Natural killer cell (primary cell): ENCODE data around the gene ZNF665. TPM values are rescaled to one million over a fixed set of nuclear protein-coding genes. Genes with fewer than 3 reads are reported as not detected.

Source experiments
- ATAC-seq, 3 donors: fragments of 150-1000 bp in 2 of 3; fragments of 200-7000 bp in 1 of 3; cut with Tn5 transposase; 1 replicate in 1 of 3; 2 replicates in 2 of 3; pipeline ENCODE4 v1.10.0; 2021; ENCODE audit warnings: mild to moderate bottlenecking in 2 of 3, moderate library complexity in 2 of 3
- DNase-seq, 2 donors: peaks; one replicate each; pipeline versions ENCODE4 v3.0.0 to v3.0.0-alpha.2; 2013 to 2021; ENCODE audit warnings: mixed read lengths in 1 of 2
- H3K27ac ChIP-seq: one replicate; pipeline ENCODE4 v1.5.1; 2013; ENCODE audit warnings: mild to moderate bottlenecking, low read length
- H3K27me3 ChIP-seq: one replicate; pipeline ENCODE4 v1.6.1; 2013; ENCODE audit warnings: low read length; ENCODE audit not compliant: control insufficient read depth, insufficient read depth
- H3K36me3 ChIP-seq: one replicate; pipeline ENCODE4 v1.6.1; 2013; ENCODE audit warnings: low read length; ENCODE audit not compliant: control insufficient read depth, insufficient read depth
- H3K4me1 ChIP-seq: one replicate; pipeline ENCODE4 v1.6.1; 2013; ENCODE audit warnings: low read length; ENCODE audit not compliant: control insufficient read depth, insufficient read depth
- H3K4me3 ChIP-seq: one replicate; pipeline ENCODE4 v1.5.1; 2013; ENCODE audit warnings: low read length
- H3K9me3 ChIP-seq: one replicate; pipeline ENCODE4 v1.6.1; 2013; ENCODE audit warnings: low read length; ENCODE audit not compliant: control insufficient read depth, insufficient read depth
- H3K27ac Mint-ChIP-seq, 2 donors: one replicate each; pipeline ENCODE4 v1.8.0; 2022; ENCODE audit warnings: mild to moderate bottlenecking in 2 of 2, mixed read lengths in 2 of 2, moderate library complexity in 1 of 2
- H3K27me3 Mint-ChIP-seq, 2 donors: one replicate each; pipeline ENCODE4 v1.8.0; 2022; ENCODE audit warnings: low read depth in 2 of 2, mixed read lengths in 2 of 2
- H3K36me3 Mint-ChIP-seq: one replicate; pipeline ENCODE4 v1.8.0; 2022; ENCODE audit warnings: mixed read lengths
- H3K4me1 Mint-ChIP-seq, 2 donors: one replicate each; pipeline ENCODE4 v1.8.0; 2022; ENCODE audit warnings: mixed read lengths in 2 of 2
- H3K4me3 Mint-ChIP-seq: one replicate; pipeline ENCODE4 v1.8.0; 2022; ENCODE audit warnings: mild to moderate bottlenecking, moderate library complexity, mixed read lengths
- H3K9me3 Mint-ChIP-seq, 2 donors: one replicate each; pipeline ENCODE4 v1.8.0; 2022; ENCODE audit warnings: mixed read lengths in 2 of 2
- CTCF ChIP-seq: fragments of 200-600 bp; IDR thresholded peaks from one replicate; pipeline ENCODE4 v1.8.0; 2022; ENCODE audit warnings: antibody characterized with exemption
- WGBS: methylation state at CpG from one replicate; pipeline ENCODE4 v1.1.7; 2013; ENCODE audit warnings: missing lambda C conversion rate; ENCODE audit not compliant: insufficient coverage; 5-methylcytosine and 5-hydroxymethylcytosine counted together
- intact Hi-C: fragments of 100-400 bp; cut with micrococcal nuclease; formaldehyde crosslinking; loops from one replicate; pipeline ENCODE4 v1.14.2; 2022
- total RNA-seq, 4 donors: library from RNA; stranded (reverse); fragments of 120-200 nt in 1 of 4; gene quantifications; one replicate each; pipeline versions ENCODE4 v1.2.3 to v1.2.4, GENCODE V29; 2013 to 2022

The ZNF665 gene
- total RNA-seq, 3 donors from 2014 or later (not counting 1 experiment from before 2014, with no cell fraction given), result 3.4 to 5.3 (median 4.9) TPM

GRCh38 chr19:53157626-53158025 lies 35.5 kb downstream of the ZNF665 start:
- no peak for TF ChIP-seq CTCF
- peaks cover 8% of the 10 kb centered on the region for H3K36me3 Mint-ChIP-seq
- Histone ChIP-seq H3K9me3 (peaks cover 7% of the 10 kb centered on the region), H3K27ac (peak overlapping the region; percentile 62), H3K27me3 (no peaks in the 10 kb centered on the region), H3K36me3 (peaks cover 2% of the 10 kb centered on the region), H3K4me1 (peaks cover 14% of the 10 kb centered on the region), H3K4me3 (peak overlapping the region; percentile 75)
- intact Hi-C loops, result loop anchor here (1.0 to 2.0 kb wide), 2 partner anchors 36 to 55 kb away; partner anchors contain the start of genes ZNF160 and ZNF665
- no peak for DNase-seq
- peak overlapping the region; percentile 66 for H3K4me3 Mint-ChIP-seq
- H3K9me3 Mint-ChIP-seq, result peaks cover 2 to 8% of the 10 kb centered on the region in 2 donors
- ATAC-seq, result no peak
- H3K27ac Mint-ChIP-seq, result peak overlapping the region; percentile 53 to 84
- H3K27me3 Mint-ChIP-seq, result peaks cover 0 to 2% of the 10 kb centered on the region in 2 donors
- H3K4me1 Mint-ChIP-seq, result peaks cover 23 to 27% of the 10 kb centered on the region in 2 donors
- WGBS, result 73% methylated on average over 7 of the region's 7 CpGs

- no peak overlapping the region for H3K4me3 ChIP-seq
- 95% methylated on average over 5 of the region's 9 CpGs for WGBS
- Mint-ChIP-seq H3K27ac (peak overlapping the region; percentile 61 to 84), H3K4me1 (peaks cover 23 to 27% of the 10 kb centered on the region in 2 donors), H3K4me3 (peak overlapping the region; percentile 66), H3K36me3 (peaks cover 7% of the 10 kb centered on the region), H3K27me3 (peaks cover 0 to 2% of the 10 kb centered on the region in 2 donors), H3K9me3 (peaks cover 2 to 8% of the 10 kb centered on the region in 2 donors)
- H3K27me3 ChIP-seq, result no peaks in the 10 kb centered on the region
- H3K36me3 ChIP-seq, result peaks cover 2% of the 10 kb centered on the region
- no peak overlapping the region for H3K27ac ChIP-seq
- H3K4me1 ChIP-seq, result peaks cover 14% of the 10 kb centered on the region
- no peak for TF ChIP-seq CTCF
- DNase-seq, result no peak
- no peak for ATAC-seq
- peaks cover 2% of the 10 kb centered on the region for H3K9me3 ChIP-seq
- intact Hi-C loops, result no loop called here
Observed at GRCh38 chr19:53156850-53157249, 36.3 kb downstream of the ZNF665 start.

- H3K9me3 Mint-ChIP-seq, result peaks cover 11 to 21% of the 10 kb centered on the region in 2 donors
- H3K27ac Mint-ChIP-seq, result no peak overlapping the region
- H3K4me1 Mint-ChIP-seq, result no peaks in the 10 kb centered on the region
- DNase-seq (no peak), ATAC-seq (no peak)
- intact Hi-C loops, result no loop called here
- Histone ChIP-seq H3K36me3 (peaks cover 27% of the 10 kb centered on the region), H3K4me1 (no peaks in the 10 kb centered on the region), H3K27me3 (no peaks in the 10 kb centered on the region), H3K4me3 (no peak overlapping the region), H3K9me3 (peaks cover 50% of the 10 kb centered on the region), H3K27ac (no peak overlapping the region)
- no peaks in the 10 kb centered on the region for H3K27me3 Mint-ChIP-seq
- no peak overlapping the region for H3K4me3 Mint-ChIP-seq
- H3K36me3 Mint-ChIP-seq, result peaks cover 57% of the 10 kb centered on the region
- no peak for TF ChIP-seq CTCF
Observed at GRCh38 chr19:53147645-53148044, 45.5 kb downstream of the ZNF665 start.

- ATAC-seq (no peak), DNase-seq (no peak)
- H3K4me1 Mint-ChIP-seq, result no peaks in the 10 kb centered on the region
- Histone ChIP-seq H3K27me3 (no peaks in the 10 kb centered on the region), H3K4me1 (no peaks in the 10 kb centered on the region), H3K36me3 (peaks cover 13% of the 10 kb centered on the region), H3K9me3 (peaks cover 65% of the 10 kb centered on the region), H3K27ac (no peak overlapping the region), H3K4me3 (no peak overlapping the region)
- intact Hi-C loops, result no loop called here
- WGBS, result 96% methylated on average over 4 of the region's 4 CpGs
- peaks cover 8 to 25% of the 10 kb centered on the region in 2 donors for H3K9me3 Mint-ChIP-seq
- no peak overlapping the region for H3K4me3 Mint-ChIP-seq
- no peaks in the 10 kb centered on the region for H3K27me3 Mint-ChIP-seq
- no peak for TF ChIP-seq CTCF
- no peak overlapping the region for H3K27ac Mint-ChIP-seq
- H3K36me3 Mint-ChIP-seq, result peaks cover 66% of the 10 kb centered on the region
Observed at GRCh38 chr19:53140351-53140750, 52.8 kb downstream of the ZNF665 start.
